Measurements from ENCODE around the gene DEAF1.

DEAF1 gene

DNA sequence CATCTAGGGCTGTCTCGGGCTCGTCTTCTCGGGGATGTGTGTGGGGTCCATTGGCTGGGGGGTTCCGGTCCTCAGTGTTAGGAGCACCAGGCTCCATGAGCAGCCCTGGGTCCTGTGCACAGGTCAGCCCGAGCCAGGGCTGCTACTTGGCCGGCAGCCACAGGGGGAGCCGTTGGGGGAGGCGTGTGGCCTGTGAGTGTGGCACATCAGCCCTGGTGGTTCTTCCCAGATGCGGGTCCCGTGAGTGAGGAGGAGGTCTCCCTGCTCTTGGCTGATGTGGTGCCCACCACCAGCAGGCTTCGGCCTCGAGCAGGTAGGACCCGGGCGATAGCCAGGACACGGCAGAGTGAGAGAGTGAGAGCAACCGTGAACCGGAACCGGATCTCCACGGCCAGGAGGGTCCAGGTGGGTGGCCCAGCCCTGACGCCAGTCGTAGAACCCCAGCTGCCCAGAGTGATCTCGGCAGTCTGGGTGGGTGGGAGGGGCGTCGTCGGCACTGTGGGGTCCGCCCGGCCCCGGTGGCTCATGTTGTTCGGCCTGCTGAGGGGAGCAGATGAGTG is 97.8 kb downstream of the DEAF1 start:
- no peak for DNase-seq (ENCODE audit: extremely low read depth in 1 of 2, low read depth in 1 of 2)

DNA sequence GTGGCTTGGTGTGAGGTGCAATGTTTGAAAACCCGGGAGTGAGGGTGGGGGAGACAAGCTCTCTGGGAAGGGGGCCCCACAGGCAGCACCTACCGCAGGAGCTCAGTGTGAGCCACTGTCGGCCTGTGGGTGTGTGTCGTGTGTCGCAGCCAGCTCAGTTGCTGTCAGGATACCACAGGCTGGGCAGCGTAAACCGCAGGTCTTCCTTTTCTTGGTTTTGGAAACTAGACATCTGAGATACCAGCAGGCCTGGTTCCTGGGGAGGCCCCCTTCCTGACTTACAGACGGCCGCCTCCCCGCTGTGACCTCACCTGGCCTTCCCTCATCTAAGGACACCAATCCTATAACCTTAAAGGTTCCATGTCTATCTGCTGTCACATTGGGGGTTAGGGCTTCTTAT is 98.6 kb downstream of the DEAF1 start:
- no peak for DNase-seq (ENCODE audit: extremely low read depth in 1 of 2, low read depth in 1 of 2)

GRCh38 chr11:595400-595799 is 99.6 kb downstream of the DEAF1 start:
- DNase-seq (ENCODE audit: extremely low read depth in 1 of 2, low read depth in 1 of 2), result no peak
